ENCODE measurements around the gene KLK1. TPM values are rescaled to one million over a fixed set of nuclear protein-coding genes. Genes with fewer than 3 reads are reported as not detected.
"Not testable (repeated sequence)": the region's sequence is repeated elsewhere in the genome, so short reads cannot be mapped to it uniquely, and the experiment has no call there.

Gene KLK1
- polyA plus RNA-seq, 2 of the 4 experiments (the other 2 are of a cell fraction) = 0.30 TPM; not detected in 1

DNA sequence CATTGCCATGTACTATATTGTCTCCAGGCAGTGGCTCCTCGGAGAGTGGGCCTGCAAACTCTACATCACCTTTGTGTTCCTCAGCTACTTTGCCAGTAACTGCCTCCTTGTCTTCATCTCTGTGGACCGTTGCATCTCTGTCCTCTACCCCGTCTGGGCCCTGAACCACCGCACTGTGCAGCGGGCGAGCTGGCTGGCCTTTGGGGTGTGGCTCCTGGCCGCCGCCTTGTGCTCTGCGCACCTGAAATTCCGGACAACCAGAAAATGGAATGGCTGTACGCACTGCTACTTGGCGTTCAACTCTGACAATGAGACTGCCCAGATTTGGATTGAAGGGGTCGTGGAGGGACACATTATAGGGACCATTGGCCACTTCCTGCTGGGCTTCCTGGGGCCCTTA, 52.7 kb downstream of the KLK1 start (continued):
- no peak for TF ChIP-seq CEBPB (IDR thresholded peaks at IDR 0.05)

DNA sequence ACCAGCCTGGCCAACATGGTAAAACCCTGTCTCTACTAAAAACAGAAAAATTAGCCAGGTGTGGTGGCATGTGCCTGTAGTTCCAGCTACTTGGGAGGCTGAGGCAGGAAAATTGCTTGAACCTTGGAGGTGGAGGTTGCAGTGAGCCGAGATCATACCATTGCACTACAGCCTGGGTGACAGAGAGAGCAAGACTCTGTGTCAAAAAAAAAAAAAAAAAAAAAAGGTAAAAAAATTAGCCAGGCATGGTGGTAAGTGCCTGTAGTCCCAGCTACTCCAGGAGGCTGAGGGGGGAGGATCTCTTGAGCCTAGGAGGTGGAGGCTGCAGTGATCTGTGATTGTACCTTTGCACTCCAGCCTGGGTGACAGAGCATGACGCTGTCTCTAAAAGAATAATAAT, 53.4 kb downstream of the KLK1 start, which contains the start of gene GPR32:
GPR32 (plus strand) TSS at position 301 of the 400 bp plus-strand sequence. CDS start 137 bp downstream, outside the sequence.
- H3K9me3 ChIP-seq; H3K4me3 ChIP-seq; H3K4me1 ChIP-seq; ATAC-seq; FAIRE-seq; DNase-seq (ENCODE audit: low read depth in 1 of 2, low spot score in 1 of 2); H3K4me2 ChIP-seq; H3K27ac ChIP-seq; POLR2A ChIA-PET: not testable (repeated sequence)
- WGBS (ENCODE audit: missing lambda C conversion rate) = 5% methylated on average over 2 of the region's 2 CpGs
- CTCF ChIA-PET = interaction anchor here (0.6 to 2.1 kb wide), 5 partner anchors 10 to 101 kb away, joined by 3 to 16 read pairs (median 3); no protein-coding TSS in a partner anchor

Small RNA genes lying within 50 kb of the gene (small RNA-seq; reads per million reads assigned to genes)
- 9.4 to 173 (median 49.8) reads per million in 6 experiments for gene SNORD88A
- 0 reads per million in 6 experiments for gene SNORD88B
- 0 reads per million in 6 experiments for gene SNORD88C

Other genes starting within 250 kb of the KLK1 start
- gene SYT3, start 183.9 kb downstream of the KLK1 start, polyA plus RNA-seq (2011; rRNA removed) = 0.25 and 0.29 TPM in 2 replicates
- 0.45 to 1.2 TPM (median 1.1 TPM) in 3 replicates for gene SYT3, start 183.9 kb downstream of the KLK1 start, polyA plus RNA-seq (2017; fragmentation: RNase III; extraction: RNeasy Plus Mini Kit Qiagen cat#74134 plus additional on column Dnase treatment)
- 1.8 and 2.1 TPM in 2 replicates for gene C19orf81, start 174.3 kb downstream of the KLK1 start, polyA plus RNA-seq (2011; rRNA removed)
- 7.9 to 9.5 TPM (median 8.2 TPM) in 3 replicates for gene C19orf81, start 174.3 kb downstream of the KLK1 start, polyA plus RNA-seq (2017; fragmentation: RNase III; extraction: RNeasy Plus Mini Kit Qiagen cat#74134 plus additional on column Dnase treatment)
- gene SHANK1, start 104.0 kb downstream of the KLK1 start, polyA plus RNA-seq (2011; rRNA removed) = 0.01 and 0.04 TPM in 2 replicates
- 0.07 to 0.17 TPM (median 0.09 TPM) in 3 replicates for gene SHANK1, start 104.0 kb downstream of the KLK1 start, polyA plus RNA-seq (2017; fragmentation: RNase III; extraction: RNeasy Plus Mini Kit Qiagen cat#74134 plus additional on column Dnase treatment)
- gene CLEC11A, start 100.4 kb downstream of the KLK1 start, polyA plus RNA-seq (2011; rRNA removed) = 1.4 and 1.5 TPM in 2 replicates
- 5.0 to 6.4 TPM (median 6.2 TPM) in 3 replicates for gene CLEC11A, start 100.4 kb downstream of the KLK1 start, polyA plus RNA-seq (2017; fragmentation: RNase III; extraction: RNeasy Plus Mini Kit Qiagen cat#74134 plus additional on column Dnase treatment)
- not detected in 2 replicates for gene GPR32, start 53.3 kb downstream of the KLK1 start, polyA plus RNA-seq (2011; rRNA removed)
- gene GPR32, start 53.3 kb downstream of the KLK1 start, polyA plus RNA-seq (2017; fragmentation: RNase III; extraction: RNeasy Plus Mini Kit Qiagen cat#74134 plus additional on column Dnase treatment) = not detected in 3 replicates
- gene ACP4, start 33.4 kb downstream of the KLK1 start, polyA plus RNA-seq (2011; rRNA removed) = not detected in 2 replicates
- gene ACP4, start 33.4 kb downstream of the KLK1 start, polyA plus RNA-seq (2017; fragmentation: RNase III; extraction: RNeasy Plus Mini Kit Qiagen cat#74134 plus additional on column Dnase treatment) = not detected in 3 replicates
- gene KLK15, start 9.8 kb upstream of the KLK1 start, polyA plus RNA-seq (2011; rRNA removed) = not detected in 2 replicates
- gene KLK15, start 9.8 kb upstream of the KLK1 start, polyA plus RNA-seq (2017; fragmentation: RNase III; extraction: RNeasy Plus Mini Kit Qiagen cat#74134 plus additional on column Dnase treatment) = not detected in 3 replicates
- gene KLK3, start 31.1 kb upstream of the KLK1 start, polyA plus RNA-seq (2011; rRNA removed) = not detected in 2 replicates
- not detected in 3 replicates for gene KLK3, start 31.1 kb upstream of the KLK1 start, polyA plus RNA-seq (2017; fragmentation: RNase III; extraction: RNeasy Plus Mini Kit Qiagen cat#74134 plus additional on column Dnase treatment)
- 0.42 and 0.49 TPM in 2 replicates for gene KLK2, start 49.7 kb upstream of the KLK1 start, polyA plus RNA-seq (2011; rRNA removed)
- gene KLK2, start 49.7 kb upstream of the KLK1 start, polyA plus RNA-seq (2017; fragmentation: RNase III; extraction: RNeasy Plus Mini Kit Qiagen cat#74134 plus additional on column Dnase treatment) = 0.14 to 0.36 TPM (median 0.21 TPM) in 3 replicates
- gene KLK4, start 87.6 kb upstream of the KLK1 start, polyA plus RNA-seq (2011; rRNA removed) = not detected in 2 replicates
- not detected in 3 replicates for gene KLK4, start 87.6 kb upstream of the KLK1 start, polyA plus RNA-seq (2017; fragmentation: RNase III; extraction: RNeasy Plus Mini Kit Qiagen cat#74134 plus additional on column Dnase treatment)
- gene KLK5, start 129.3 kb upstream of the KLK1 start, polyA plus RNA-seq (2011; rRNA removed) = not detected in 2 replicates
- not detected in 3 replicates for gene KLK5, start 129.3 kb upstream of the KLK1 start, polyA plus RNA-seq (2017; fragmentation: RNase III; extraction: RNeasy Plus Mini Kit Qiagen cat#74134 plus additional on column Dnase treatment)
- 0.13 TPM in 2 replicates for gene KLK6, start 145.8 kb upstream of the KLK1 start, polyA plus RNA-seq (2011; rRNA removed)
- not detected in 3 replicates for gene KLK6, start 145.8 kb upstream of the KLK1 start, polyA plus RNA-seq (2017; fragmentation: RNase III; extraction: RNeasy Plus Mini Kit Qiagen cat#74134 plus additional on column Dnase treatment)
- not detected in 2 replicates for gene KLK7, start 160.1 kb upstream of the KLK1 start, polyA plus RNA-seq (2011; rRNA removed)
- gene KLK7, start 160.1 kb upstream of the KLK1 start, polyA plus RNA-seq (2017; fragmentation: RNase III; extraction: RNeasy Plus Mini Kit Qiagen cat#74134 plus additional on column Dnase treatment) = not detected in 3 replicates
- not detected in 2 replicates for gene KLK8, start 177.8 kb upstream of the KLK1 start, polyA plus RNA-seq (2011; rRNA removed)
- not detected in 3 replicates for gene KLK8, start 177.8 kb upstream of the KLK1 start, polyA plus RNA-seq (2017; fragmentation: RNase III; extraction: RNeasy Plus Mini Kit Qiagen cat#74134 plus additional on column Dnase treatment)
- 0.18 and 0.33 TPM in 2 replicates for gene KLK10, start 195.9 kb upstream of the KLK1 start, polyA plus RNA-seq (2011; rRNA removed)
- 0.05 TPM in 1 of 3 replicates, not detected in the others for gene KLK10, start 195.9 kb upstream of the KLK1 start, polyA plus RNA-seq (2017; fragmentation: RNase III; extraction: RNeasy Plus Mini Kit Qiagen cat#74134 plus additional on column Dnase treatment)
- not detected in 2 replicates for gene KLK11, start 202.8 kb upstream of the KLK1 start, polyA plus RNA-seq (2011; rRNA removed)
- not detected in 3 replicates for gene KLK11, start 202.8 kb upstream of the KLK1 start, polyA plus RNA-seq (2017; fragmentation: RNase III; extraction: RNeasy Plus Mini Kit Qiagen cat#74134 plus additional on column Dnase treatment)
- gene KLK12, start 211.2 kb upstream of the KLK1 start, polyA plus RNA-seq (2011; rRNA removed) = not detected in 2 replicates
- not detected in 3 replicates for gene KLK12, start 211.2 kb upstream of the KLK1 start, polyA plus RNA-seq (2017; fragmentation: RNase III; extraction: RNeasy Plus Mini Kit Qiagen cat#74134 plus additional on column Dnase treatment)
- not detected in 2 replicates for gene KLK13, start 241.3 kb upstream of the KLK1 start, polyA plus RNA-seq (2011; rRNA removed)
- gene KLK13, start 241.3 kb upstream of the KLK1 start, polyA plus RNA-seq (2017; fragmentation: RNase III; extraction: RNeasy Plus Mini Kit Qiagen cat#74134 plus additional on column Dnase treatment) = 0.09 TPM in 1 of 3 replicates, not detected in the others